Skin of body (tissue), 2 donors: Measurements from ENCODE around the gene GANC. TPM values are rescaled to one million over a fixed set of nuclear protein-coding genes. Genes with fewer than 3 reads are reported as not detected.
"Not testable (repeated sequence)": the region's sequence is repeated elsewhere in the genome, so short reads cannot be mapped to it uniquely, and the experiment has no call there.

Source experiments
- DNase-seq: peaks from one replicate; lab custom pipeline; 2025; lab: John Stamatoyannopoulos, UW
- total RNA-seq: library from RNA; depleted of rRNA; stranded (reverse); fragments of >200 nt; gene quantifications from one replicate; pipeline ENCODE4 v1.2.3, GENCODE V29; 2014

The GANC gene
- total RNA-seq, result 20.7 TPM

- peak; percentile 99 for DNase-seq
These were observed at the start of gene GANC, which contains the start of gene TMEM87A for GRCh38 chr15:42272939-42273899. TSS of gene GANC (plus strand) at chr15:42273201. CDS start at chr15:42274482, 1,281 bp downstream. TSS of gene TMEM87A (minus strand) at chr15:42273433. CDS start at chr15:42273398, 35 bp downstream.

GRCh38 chr15:42226648-42227047 lies 46.4 kb upstream of the GANC start:
- no peak for DNase-seq

- DNase-seq, result no peak
These were observed 45.0 kb upstream of the GANC start for GRCh38 chr15:42228036-42228435.

GRCh38 chr15:42228981-42229380 lies 44.0 kb upstream of the GANC start:
- DNase-seq, result not testable (repeated sequence)

- DNase-seq, result no peak
These were observed 41.9 kb upstream of the GANC start for GRCh38 chr15:42231088-42231487.

GRCh38 chr15:42232606-42233005 lies 40.4 kb upstream of the GANC start:
- DNase-seq, result no peak

- DNase-seq, result no peak
These were observed 39.9 kb upstream of the GANC start for GRCh38 chr15:42233107-42233506.

GRCh38 chr15:42239528-42240182 lies 33.3 kb upstream of the GANC start:
- DNase-seq, result no peak

- no peak for DNase-seq
These were observed 32.2 kb upstream of the GANC start for GRCh38 chr15:42240823-42241222.

- DNase-seq, result no peak
These were observed 19.7 kb upstream of the GANC start for GRCh38 chr15:42253300-42253699.

- no peak for DNase-seq
These were observed 8.2 kb upstream of the GANC start for GRCh38 chr15:42264795-42265194.

- DNase-seq, result no peak
These were observed 5.7 kb upstream of the GANC start for GRCh38 chr15:42267286-42267685.

- DNase-seq, result no peak
These were observed 2.5 kb upstream of the GANC start for GRCh38 chr15:42270551-42270950.

GRCh38 chr15:42270996-42271395 lies 2.0 kb upstream of the GANC start:
- DNase-seq, result no peak

GRCh38 chr15:42273900-42274701 lies 1.1 kb downstream of the GANC start:
- DNase-seq, result peak; percentile 66

GRCh38 chr15:42274702-42274989 lies 1.6 kb downstream of the GANC start:
- no peak for DNase-seq

GRCh38 chr15:42275780-42276391 lies 2.9 kb downstream of the GANC start:
- no peak for DNase-seq

GRCh38 chr15:42276762-42277161 lies 3.8 kb downstream of the GANC start:
- no peak for DNase-seq

- no peak for DNase-seq
These were observed 6.3 kb downstream of the GANC start for GRCh38 chr15:42279234-42279723.

- no peak for DNase-seq
These were observed 9.3 kb downstream of the GANC start for GRCh38 chr15:42282344-42282743.

- no peak for DNase-seq
These were observed 9.9 kb downstream of the GANC start for GRCh38 chr15:42282926-42283325.
